HG02970 (cell line): ENCODE results near the gene CD9.
"Not testable (repeated sequence)": the region's sequence is repeated elsewhere in the genome, so short reads cannot be mapped to it uniquely, and the experiment has no call there.

Experiments used
- ATAC-seq: cut with Tn5 transposase; IDR thresholded peaks from one replicate; pipeline ENCODE4 v1.9.1; 2021; ENCODE audit warnings: mild to moderate bottlenecking, moderate library complexity, moderate number of reproducible peaks; ENCODE audit not compliant: unreplicated experiment, low FRiP score

CD9 gene

DNA sequence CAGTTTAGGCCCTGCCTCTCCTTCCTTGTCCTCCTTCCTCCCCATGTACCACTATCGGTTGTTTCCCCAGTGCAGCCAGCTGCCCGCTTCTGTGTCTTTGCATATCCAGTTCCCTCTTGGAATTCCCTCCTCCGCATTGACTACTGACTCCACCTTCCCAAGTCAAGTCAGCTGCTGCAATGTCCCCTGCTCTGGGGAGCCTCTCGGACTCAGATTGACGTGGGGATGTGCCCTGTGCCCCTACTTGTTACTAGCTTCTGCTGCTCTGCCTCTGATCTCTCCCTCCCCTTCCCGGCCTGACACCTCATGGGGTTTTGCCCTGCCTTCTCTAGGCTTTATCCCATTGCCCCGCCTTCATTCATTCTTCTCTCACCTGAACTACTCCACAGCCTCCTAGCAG lies 2.1 kb upstream of the CD9 start:
- no peak for ATAC-seq

DNA sequence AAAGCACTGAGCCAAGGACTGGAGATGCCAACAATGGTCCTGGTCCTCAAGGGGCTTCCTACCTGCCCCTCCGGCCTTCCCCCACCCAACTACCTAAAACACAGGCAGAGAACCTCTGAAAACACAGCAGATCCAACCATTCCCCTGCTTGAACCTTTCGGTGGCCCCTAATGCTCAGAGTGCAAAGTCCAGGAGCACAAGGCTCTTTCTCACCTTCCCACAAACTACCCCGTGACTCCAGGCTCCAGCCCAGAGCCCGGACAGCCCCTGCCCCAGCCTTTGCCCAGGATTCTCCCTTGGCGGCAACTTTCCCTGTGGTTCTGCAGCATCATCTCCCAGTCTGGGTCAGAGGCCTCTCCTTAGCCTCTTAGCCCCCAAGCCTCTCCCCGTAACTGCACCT lies 1.6 kb upstream of the CD9 start:
- ATAC-seq: no peak

DNA sequence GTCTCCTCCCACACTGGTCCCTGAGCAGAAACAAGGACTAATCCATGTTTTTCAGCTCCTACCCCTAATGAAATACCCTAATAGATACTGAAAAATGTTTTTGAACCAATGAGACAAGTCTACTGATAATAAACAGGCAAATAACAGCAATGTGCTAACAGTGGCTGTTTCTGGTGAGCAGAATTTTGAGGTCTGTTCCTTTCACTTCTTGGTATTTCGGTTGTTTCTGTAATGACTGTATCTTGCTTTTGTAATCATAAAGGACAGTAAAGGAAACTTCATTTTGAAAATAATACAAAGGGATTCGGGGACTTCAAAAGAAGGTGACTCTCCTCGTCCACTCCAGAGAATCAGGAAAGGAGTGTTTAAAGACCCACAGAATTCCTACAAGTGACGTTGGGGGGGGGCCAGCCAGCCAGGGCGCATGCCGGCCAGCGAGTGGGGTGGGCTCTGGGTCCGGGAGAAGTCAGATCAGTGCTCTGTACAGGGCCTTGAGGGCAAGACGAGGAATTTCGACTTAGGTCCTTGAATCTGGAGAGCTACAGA lies 1.1 kb upstream of the CD9 start:
- ATAC-seq: no peak

DNA sequence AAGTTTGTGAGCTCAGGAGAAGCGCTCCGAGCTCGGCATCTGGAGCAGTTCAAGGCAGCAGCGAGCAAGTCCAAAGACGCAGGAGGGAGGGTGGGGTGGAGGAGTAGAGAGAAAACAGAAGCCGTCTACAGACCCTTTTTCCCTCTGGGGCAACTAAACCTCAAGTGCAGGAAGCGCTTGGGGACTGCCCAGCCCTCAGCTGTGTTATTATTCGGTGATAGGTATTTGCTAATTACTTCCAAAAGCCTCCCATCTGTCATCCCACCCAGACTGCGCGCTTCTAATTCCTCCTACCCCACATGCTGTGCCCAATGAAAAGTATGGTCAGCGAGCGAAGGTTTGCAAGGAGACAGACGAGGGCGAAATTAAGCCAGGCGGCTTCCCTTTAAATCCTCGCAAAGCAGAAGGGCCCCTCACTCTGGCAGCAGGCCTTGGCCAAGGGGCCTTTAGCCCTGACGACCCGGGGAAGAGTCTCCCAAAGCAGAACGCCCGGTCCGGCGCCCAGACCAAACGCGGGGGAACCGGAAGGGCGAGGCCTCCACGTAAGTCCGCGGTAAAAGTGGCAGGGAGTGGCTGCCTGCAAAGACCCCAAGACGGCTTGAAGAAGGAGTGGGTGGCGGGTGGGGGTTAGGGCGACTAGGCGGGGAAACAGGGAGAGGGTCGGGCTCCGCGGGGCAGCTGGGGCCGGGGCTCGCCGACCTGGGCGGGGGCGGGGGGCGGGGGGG lies 507 bp upstream of the CD9 start:
- ATAC-seq: no peak

DNA sequence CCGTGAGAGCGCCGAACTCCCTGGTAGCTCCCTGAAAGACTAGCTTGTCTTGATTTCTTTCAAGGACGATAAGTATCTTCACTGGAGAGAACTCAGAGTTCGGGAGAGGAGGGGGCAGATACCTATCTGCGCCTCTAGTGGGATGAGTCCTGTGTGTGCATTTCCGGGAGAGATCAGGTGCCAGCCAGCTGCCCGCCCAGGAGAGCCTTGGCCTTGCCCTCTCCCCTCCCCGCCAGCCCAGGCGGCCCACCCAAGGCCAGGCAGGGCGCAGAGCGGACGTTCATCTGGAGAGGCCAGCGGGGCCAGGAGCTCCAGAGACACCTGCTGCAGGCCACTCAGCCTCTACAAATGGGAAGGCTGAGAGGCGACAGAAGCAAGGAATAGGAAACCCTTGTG lies 1.0 kb downstream of the CD9 start:
- ATAC-seq: no peak

DNA sequence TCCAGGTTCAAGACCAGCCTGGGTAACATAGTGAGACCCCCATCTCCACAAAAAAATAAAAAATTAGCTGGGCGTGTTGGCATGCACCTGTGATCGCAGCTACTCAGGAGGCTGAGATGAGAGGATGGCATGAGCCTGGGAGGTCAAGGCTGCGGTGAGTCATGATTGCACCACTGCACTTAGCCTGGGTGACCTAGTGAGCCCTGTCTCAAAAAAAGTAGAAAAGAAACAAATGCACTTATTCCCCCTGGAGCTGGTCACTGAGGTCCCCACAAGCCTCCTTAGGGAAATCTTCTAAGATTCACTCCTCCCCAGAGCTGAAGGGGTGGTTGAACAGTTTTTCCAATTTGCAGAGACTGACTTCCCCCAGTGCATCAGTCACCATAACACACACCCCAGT lies 1.6 kb downstream of the CD9 start:
- no peak for ATAC-seq

DNA sequence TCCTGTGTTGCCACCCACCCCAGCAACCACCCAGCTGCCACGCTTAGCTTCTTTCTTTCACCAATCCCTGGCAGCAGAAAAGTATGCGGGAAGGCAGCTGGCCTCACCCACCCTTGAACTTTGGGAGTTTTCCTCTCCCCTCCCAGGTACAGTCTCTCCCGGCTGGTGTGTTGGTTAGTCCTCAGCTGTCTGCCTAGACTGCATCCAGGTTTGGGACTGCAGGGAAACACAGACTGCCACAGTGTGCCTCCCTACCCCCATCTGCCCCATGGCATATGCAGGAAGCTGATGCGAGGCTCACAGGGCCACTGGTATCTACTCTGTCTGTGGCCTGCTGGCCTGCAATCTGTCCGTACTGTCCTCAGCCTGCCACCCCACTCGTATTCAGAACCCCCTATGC lies 2.1 kb downstream of the CD9 start:
- no peak for ATAC-seq

DNA sequence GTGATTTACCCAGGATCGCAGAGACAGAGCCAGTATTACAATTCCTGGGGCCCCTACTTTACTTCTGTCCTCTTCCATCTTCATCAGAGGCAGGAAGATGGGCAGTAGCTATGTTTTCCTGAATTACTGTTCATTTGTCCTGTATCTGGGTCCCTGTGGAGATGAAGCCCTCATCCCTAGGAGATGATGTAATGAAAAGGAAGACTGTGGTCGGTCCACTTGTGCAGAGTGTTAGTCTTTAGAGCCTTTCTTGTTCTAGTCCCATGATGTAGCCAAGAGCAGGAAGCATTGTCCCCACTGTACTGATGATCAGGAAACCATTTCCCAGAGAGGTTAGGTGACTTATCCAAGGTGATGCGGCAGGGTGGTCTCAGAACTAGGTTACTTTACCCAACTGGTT lies 2.6 kb downstream of the CD9 start:
- ATAC-seq: no peak

DNA sequence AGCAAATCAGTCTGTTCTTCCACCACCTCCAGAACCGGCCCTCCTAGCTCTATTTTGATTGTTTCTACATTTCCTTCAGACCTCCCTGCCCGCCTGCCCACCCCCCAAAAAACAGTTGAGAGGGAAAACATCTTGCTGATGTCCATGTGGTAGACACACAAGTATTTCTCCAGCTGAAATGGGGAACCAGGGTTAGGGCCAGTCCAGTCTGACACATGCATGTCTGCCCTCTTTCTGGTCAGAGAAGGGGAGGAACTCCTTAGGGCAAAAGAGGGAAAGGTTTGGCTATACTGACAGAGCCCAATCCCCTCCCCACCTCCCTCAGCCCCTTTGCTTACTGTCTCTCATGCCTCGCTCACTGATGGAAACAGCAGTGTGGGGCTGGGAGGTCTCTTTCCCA lies 3.4 kb downstream of the CD9 start:
- ATAC-seq: no peak

DNA sequence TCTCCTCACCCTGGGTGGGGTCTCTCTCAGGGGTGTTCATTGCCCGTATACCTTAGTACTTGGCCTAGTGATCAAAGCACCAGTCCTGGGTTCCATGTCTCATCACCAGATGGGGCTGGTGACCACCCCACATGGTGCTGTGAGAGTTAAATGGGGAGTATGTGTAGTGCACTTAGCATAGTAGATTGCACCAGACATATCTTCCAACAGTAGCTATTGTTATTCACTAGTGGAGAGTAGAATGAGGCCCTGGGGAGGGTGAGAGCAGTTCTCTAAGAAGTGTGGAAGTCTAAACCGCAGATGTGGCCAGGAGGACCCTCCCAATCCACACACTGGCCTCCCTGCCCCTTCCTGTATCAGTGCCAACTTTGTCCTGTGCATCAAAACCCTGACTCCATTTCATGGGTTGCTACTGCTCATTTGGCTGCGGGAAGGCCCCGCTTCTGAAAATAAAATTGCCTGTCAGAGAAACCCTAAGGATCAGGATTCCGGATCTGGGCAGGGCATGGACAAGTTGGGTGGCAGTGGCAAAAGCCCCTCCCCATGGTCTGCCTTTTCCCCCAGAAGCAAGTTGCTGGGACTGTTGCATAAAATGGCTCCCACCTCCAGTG lies 4.4 kb downstream of the CD9 start:
- no peak for ATAC-seq

DNA sequence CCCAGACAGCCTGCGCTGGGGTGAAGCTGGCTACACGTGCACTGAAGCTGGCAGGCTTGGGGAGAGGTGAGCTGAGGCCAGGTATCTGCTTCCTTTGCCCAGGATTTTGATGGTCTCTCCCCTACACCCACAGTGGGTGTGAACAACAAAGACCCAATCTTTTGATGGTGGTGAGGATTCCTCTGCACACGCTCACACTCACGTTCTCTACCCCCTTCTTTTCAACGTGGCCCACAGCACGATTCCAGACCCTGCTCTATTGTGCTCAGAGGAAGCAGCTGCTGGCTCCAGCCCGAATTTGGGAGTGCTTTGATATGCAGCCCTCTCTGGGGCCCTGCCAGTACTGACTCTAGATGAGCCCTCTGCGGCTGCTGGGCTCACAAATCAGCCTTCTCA lies 4.9 kb downstream of the CD9 start:
- ATAC-seq: no peak

DNA sequence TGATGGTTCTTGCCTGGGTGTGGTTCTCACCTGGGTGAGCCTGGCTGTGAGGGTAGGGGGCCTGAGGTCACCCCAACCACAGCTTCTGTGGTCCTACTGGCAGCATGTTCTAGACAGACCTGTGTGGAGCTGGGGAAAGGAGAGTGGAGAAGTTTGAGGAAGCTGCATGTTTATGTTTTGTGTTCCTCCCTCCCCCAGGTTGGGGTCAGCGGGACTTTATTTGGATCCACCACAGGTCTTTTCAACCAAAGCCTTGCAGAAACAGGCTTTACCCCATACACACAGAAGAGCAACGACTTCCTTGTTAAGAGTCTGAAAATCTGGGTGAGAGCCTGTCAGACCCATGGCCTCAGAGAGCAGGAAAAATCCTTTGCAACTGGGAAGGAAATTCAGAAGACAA lies 5.6 kb downstream of the CD9 start:
- no peak for ATAC-seq

DNA sequence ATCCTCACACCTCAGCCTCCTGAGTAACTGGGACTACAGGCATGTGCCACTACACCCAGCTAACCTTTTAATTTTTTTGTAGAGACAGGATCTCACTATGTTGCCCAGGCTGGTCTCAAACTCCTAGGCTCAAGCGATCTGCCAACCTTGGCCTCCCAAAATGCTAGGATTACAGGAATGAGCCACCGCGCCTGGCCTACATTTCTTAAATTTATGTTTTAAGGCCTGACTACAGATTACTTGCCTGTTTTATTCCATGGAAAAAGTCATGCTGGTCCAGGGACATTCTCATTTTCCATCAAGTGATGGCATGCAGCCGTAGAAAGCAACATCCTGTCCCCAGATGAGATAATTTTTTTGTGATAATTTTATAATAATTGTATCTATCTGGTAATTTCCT lies 6.1 kb downstream of the CD9 start:
- ATAC-seq: no peak

DNA sequence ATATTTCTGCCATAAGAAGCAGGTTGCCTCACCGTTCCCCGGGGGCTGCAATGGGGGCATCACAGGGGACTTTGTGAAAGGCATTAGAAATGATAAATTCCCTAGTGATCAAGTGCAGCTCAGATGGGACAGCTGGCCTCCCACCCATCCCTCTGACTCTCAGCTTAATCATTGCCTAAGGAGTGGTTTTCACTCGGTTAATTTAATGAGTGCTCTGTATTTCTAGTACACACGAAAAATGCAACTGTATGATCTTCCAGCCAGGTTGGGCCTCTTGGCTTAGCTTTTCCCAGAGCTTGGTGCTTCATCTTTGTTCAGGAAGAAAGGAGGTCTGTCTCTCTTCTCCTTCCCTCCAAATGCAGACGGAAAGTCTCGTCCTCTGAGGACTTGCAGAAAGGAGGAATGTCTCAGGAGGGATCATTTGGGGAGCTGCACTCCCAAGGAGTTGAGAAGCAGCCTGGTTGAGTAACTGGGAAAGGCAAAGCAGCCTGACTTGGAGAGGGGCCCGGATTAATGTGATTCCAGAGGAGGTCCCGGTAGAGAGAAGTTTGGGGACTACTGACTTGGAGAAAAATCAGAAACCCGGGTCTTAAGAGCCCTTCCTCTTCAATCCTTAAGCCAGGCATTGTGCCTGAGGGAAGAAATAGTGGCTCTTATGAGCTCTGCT lies 7.2 kb downstream of the CD9 start:
- ATAC-seq: no peak

DNA sequence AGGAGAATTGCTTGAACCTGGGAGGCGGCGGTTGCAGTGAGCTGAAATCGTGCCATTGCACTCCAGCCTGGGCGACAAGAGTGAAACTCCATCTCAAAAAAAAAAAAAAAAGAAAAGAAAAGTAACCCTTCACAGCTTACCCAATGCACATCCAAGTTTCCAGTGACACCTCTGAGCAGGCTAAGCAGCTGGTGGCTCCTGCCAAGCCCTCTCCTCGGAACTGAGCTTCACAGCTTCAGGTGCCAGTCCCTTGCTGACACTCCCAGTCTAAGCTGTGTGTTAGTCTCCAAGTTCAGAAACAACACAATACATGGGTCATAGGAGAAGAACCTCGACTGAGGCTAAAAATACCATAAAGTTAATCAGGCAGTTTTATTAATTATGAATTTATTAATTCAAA lies 7.9 kb downstream of the CD9 start:
- ATAC-seq: no peak

DNA sequence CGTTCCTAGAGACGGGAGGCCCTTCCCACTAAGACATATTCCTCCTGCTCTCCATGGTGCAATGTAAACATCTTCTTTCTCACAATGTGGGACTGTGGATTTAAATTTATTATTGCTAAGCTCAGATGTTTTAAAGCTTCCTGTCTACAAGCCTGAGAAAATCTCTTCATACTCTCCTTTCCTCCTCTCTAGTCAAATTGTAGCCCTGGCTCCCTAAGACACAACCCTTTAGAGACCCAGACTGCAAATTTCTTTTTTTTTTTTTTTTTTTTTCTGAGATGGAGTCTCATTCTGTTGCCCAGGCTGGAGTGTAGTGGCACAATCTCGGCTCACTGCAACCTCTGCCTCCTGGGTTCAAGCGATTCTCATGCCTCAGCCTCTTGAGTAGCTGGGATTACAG lies 9.2 kb downstream of the CD9 start:
- not testable (repeated sequence) for ATAC-seq

DNA sequence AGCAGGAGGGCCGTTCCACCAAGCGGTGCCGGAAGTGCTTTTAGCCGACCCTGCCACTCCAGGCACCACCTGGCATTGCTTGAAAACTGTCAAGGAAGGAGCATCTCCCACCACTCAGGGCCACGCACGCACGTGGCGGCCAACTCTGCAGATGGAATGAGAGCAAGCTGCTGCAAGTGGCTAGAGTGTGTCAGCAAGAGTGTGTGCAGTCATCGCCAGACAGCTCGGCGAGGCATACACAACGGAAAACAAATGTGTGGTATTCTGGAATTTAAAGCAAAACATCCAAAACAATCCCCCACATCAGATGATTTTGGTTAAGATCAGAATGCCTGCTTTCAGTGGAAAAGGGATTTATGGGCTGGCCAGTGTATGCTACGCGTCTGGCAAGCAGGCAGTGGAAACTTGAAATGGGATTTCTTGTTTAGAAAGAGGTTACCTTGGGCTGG lies 11.2 kb downstream of the CD9 start:
- no peak for ATAC-seq

DNA sequence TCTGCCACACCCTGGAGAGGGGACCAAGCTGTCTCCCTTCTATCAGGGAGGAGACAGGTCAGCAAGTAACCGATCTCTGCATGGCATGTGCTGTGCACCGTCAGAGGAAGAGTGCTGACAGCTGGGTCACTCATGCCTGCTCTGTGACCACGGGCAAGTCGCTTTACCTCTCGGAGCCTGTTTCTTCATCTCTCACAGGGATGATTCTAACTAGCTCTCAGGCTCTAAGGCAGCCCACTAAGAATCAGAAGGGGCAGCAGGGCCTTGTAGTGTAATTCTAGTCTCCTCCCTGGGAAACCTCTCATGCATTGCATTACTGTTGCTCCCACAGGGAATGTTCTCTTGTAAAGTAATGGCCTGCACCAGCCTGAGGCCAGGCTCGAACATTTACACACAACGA lies 11.9 kb downstream of the CD9 start:
- no peak for ATAC-seq

DNA sequence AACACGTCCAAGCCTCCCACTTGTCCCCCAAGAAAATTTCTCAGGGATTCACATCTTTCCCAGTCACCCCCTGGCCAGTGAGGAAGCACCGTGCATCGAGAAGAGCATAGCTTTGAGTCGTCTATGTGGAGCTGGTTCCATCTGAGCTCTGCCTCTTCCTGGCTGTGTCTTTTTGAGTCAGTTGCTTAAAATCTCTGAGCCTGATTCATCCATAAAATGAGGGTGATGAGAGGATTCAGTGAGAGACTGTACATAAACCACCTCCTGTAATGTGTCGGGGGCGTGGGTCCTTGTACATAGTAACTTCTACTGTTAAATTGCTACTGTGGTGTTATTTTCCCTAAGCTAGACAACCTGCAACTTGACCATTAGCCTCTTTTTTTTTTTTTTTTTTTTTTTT lies 13.8 kb downstream of the CD9 start:
- ATAC-seq: no peak

DNA sequence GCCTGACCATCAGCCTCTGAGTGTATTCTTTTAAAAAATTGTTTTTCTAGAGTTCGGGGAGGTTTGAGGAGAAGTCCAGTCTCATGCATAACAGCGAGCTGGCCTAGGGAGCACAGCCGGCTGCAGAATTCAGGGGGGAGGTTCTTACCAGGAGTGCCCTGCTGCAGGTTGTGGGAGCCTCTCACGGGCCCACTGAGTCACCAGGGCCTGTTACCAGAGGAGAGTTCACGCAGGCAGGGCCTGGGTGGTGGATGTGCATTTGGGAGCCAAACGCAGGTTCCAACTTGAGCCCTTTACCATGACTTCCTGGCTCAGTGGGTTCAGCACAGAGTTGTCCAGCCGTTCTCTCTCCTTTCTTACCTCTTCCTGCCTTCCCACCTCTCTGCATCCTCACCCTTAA lies 14.4 kb downstream of the CD9 start:
- no peak for ATAC-seq

DNA sequence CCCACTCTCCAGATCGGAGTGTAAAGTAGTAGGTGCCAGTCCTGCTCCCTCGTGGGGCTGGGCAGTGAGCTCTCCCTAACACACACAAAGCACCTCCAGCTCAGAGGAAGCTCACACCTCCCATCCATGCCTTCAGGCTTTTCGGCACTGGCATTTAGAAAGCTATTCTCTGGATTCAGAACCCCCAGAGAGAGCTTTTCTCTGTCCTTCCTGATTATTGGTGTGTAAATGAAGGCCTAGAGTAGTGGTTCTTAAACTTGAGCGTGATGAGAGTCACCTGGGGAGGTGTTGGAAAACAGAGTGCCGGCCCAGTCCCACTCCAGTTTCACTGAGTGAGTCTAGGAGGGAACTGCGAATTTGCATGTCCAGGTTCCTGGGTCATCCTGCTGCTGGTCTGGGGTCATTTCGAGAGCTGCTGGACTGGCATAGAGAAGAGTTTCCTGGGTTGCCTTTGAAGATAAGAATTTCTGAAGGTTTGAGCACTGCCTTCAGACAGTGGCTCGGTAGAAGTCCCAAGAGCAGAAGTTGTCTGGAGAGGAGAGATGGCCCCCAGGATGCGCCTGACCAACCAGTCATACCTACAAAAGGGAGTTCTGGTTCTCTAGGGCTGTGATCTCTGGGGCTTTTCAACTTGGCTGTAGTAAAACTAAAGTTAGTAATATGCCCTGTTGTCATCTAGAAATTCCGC lies 15.1 kb downstream of the CD9 start:
- no peak for ATAC-seq
